Measurements from ENCODE around the gene EDIL3.

The EDIL3 gene, protein sequence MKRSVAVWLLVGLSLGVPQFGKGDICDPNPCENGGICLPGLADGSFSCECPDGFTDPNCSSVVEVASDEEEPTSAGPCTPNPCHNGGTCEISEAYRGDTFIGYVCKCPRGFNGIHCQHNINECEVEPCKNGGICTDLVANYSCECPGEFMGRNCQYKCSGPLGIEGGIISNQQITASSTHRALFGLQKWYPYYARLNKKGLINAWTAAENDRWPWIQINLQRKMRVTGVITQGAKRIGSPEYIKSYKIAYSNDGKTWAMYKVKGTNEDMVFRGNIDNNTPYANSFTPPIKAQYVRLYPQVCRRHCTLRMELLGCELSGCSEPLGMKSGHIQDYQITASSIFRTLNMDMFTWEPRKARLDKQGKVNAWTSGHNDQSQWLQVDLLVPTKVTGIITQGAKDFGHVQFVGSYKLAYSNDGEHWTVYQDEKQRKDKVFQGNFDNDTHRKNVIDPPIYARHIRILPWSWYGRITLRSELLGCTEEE
- long read RNA-seq, donor 1, full-length matches to known transcripts = 3 of 32 reads
- long read RNA-seq, donor 1, partial matches to known transcripts = 29 of 32 reads
- long read RNA-seq, donor 1, other reads (novel, unspliced or antisense) = 0 of 32 reads
- long read RNA-seq, donor 2, full-length matches to known transcripts = 5 of 29 reads
- long read RNA-seq, donor 2, partial matches to known transcripts = 24 of 29 reads
- long read RNA-seq, donor 2, other reads (novel, unspliced or antisense) = 0 of 29 reads
- long read RNA-seq, donor 3, full-length matches to known transcripts = 1 of 1 reads
- long read RNA-seq, donor 3, partial matches to known transcripts = 0 of 1 reads
- long read RNA-seq, donor 3, other reads (novel, unspliced or antisense) = 0 of 1 reads
- long read RNA-seq, donor 4, full-length matches to known transcripts = 7 of 7 reads
- long read RNA-seq, donor 4, partial matches to known transcripts = 0 of 7 reads
- long read RNA-seq, donor 4, other reads (novel, unspliced or antisense) = 0 of 7 reads
- long read RNA-seq, donor 5, full-length matches to known transcripts = 5 of 5 reads
- long read RNA-seq, donor 5, partial matches to known transcripts = 0 of 5 reads
- long read RNA-seq, donor 5, other reads (novel, unspliced or antisense) = 0 of 5 reads
- long read RNA-seq, donor 6, full-length matches to known transcripts = 8 of 8 reads
- long read RNA-seq, donor 6, partial matches to known transcripts = 0 of 8 reads
- long read RNA-seq, donor 6, other reads (novel, unspliced or antisense) = 0 of 8 reads
- long read RNA-seq, donor 7, full-length matches to known transcripts = 10 of 49 reads
- long read RNA-seq, donor 7, partial matches to known transcripts = 39 of 49 reads
- long read RNA-seq, donor 7, other reads (novel, unspliced or antisense) = 0 of 49 reads
- long read RNA-seq, donor 8, full-length matches to known transcripts = 6 of 39 reads
- long read RNA-seq, donor 8, partial matches to known transcripts = 33 of 39 reads
- long read RNA-seq, donor 8, other reads (novel, unspliced or antisense) = 0 of 39 reads

- DNase-seq = peak; percentile 57
Measured at GRCh38 chr5:84384604-84385575, at the start of gene EDIL3. TSS of gene EDIL3 (minus strand) at chr5:84384880. CDS start at chr5:84384374, 506 bp downstream.

DNA sequence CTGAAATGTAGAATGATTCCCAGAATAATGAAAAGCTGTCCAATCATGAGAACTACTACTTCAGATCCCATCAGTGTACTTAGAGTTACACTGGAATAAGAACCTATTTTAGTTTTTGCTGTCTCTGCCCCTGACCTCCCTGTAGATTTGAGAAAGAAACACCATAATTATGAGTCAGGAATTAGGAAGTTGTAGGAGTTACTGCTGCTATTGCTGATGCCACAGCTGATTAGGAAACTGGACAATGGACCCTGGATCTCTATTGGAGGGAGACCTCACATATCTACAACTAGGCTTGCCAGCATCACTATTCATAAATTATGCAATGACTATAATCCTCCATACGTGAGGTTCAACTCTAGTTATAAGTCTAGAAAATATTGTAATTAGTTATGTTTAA is 48.8 kb upstream of the EDIL3 start:
- DNase-seq = no peak

- no peak for DNase-seq
Measured at GRCh38 chr5:84430863-84431663, 46.4 kb upstream of the EDIL3 start.

DNA sequence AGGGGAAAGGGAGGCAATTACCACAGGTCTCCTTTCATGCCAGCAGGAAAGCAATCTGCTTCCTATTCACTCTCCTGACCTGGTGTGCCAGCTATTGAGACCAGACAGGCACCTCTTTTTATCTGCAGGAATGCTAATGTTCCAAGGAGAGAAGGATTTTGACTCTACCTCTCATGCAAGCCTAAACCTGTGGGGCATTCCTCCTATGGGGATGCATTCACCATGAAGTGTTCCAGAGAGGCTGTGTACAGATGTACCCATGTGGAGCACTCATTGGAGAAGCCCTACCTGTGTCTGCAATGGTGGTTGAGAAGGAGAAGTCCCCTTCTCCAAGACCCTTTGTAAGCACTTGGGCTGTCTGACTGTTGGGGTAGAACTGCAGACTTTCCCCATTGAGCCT is 45.4 kb upstream of the EDIL3 start:
- no peak for DNase-seq

GRCh38 chr5:84425365-84425881 is 40.7 kb upstream of the EDIL3 start:
- no peak for DNase-seq

DNA sequence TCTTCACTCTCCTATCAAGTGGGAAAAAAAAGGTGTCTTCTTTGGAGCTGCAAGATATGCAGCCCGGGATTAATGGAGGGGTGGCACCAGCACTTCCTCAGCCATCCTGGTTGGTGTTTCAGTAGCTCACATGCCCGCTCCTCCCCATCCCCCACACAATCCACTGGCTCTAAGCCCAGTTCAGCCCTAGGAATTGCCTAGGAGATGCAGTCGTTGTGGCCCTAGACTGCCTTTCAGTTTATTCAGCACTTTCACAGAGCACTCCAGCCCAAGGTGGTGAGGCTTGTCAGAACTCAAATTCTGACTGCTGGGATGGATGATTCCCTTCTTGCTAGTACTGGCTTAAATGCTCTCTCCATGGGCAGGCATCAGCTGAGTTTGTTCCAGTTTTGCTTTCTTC is 35.1 kb upstream of the EDIL3 start:
- no peak for DNase-seq

DNA sequence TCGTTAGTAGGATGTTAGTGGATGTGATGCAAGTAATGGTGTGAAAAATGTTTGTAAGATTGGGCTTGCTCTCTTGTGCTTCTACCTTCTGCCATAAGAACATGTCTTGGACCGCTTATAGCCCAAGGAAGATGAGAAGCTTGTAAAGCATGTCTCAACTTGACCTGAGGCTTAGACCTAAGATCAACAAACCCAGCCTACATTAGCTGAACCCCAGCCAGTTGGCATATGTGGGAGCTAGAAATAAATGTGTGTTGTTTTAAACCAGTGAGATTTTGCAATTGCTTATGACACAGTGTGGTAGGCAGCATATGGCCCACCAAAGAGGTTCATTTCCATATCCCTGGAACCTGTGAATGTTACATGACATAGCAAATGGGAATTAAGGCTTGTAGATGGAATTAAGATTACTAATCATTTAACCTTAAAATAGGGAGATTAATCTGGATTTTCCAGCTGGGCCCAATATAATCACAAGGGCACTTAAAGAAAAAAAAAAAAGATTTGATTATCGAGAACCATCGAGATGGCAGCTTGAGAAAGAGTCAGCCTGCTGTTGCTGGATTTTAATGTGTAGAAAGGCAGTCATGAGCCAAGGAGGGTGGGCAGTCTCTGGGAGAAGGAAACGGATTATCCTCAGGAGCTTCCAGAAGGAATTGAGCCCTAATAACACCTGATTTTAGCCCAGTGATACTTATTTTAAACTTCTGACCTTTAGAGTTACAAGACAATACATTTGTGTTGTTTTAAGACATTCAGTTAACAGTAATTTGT is 27.3 kb upstream of the EDIL3 start:
- DNase-seq = no peak

- DNase-seq = no peak
Measured at GRCh38 chr5:84406111-84406510, 21.4 kb upstream of the EDIL3 start.

DNA sequence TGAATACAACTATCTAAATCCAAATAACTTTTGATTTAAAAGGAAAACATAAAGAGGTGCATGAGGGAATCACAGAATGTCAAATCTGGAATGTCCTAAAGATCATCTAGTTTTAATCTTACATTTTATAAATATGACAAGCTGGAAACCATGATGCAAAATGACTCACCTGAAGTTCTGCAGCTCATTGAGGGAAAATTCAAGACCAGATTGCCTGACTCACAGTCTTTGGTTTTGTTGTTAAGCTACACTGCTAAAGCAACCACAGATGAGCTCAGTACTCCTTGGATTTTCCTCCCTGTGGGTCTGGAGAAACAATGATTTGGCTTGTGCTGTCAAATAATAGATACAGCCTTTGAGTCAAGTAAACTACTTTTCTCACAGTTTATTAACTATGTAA is 19.1 kb upstream of the EDIL3 start:
- no peak for DNase-seq

- DNase-seq = no peak
Measured at GRCh38 chr5:84397385-84397784, 12.7 kb upstream of the EDIL3 start.

DNA sequence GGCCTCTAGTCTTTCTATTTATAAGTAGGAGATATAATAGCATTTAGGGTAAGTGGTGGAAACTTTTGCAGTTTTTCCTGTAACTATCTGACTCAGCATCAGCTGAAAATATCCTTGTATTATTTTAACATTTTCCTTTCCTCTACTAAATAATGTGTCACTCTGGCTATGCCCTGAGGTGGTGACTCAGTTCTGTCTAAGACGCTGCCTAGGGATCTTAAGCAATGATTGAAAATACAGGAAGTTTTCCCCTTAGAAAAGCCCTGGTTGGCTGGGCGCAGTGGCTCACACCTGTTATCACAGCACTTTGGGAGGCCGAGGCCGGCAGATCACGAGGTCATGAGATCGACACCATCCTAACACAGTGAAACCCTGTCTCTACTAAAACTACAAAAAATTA is 9.3 kb upstream of the EDIL3 start:
- DNase-seq = no peak

DNA sequence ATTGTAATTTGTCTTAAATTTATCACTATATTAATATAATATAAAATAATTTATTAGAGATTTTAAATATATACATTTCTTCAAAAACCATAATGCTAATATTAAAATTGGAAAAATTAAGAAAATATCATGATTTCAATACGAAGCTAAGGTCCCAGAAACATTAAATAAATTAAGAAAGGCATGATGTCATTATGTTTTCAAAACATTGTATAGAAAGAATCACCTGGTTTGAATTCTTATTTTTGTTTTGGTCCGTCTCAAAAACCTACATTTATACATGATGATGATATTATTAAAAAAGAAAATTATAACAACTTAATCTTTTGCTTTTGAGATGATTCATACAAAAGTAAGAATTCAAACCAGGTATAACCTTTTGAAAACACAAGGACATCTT is 8.2 kb upstream of the EDIL3 start:
- no peak for DNase-seq

DNA sequence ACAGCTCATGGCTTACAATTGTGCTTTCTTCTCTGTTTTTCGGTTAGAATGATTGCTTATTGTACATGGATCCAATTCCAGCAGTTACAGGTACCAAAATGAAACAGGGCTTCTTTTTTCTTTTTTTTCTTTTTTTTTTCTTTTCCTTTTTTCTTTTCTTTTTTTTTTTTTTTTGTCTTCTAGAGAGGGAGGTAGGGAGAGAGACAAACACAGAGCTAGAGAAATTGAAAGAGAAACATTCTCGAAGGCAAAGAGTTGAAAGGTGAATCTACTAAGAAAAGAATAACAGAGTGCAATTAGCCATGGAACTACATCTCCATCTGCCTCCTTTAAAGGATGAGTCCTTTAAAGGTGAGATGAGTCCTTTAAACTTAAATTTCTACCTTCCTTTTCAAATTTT is 1.0 kb upstream of the EDIL3 start:
- DNase-seq = no peak

GRCh38 chr5:84383816-84384603 is 670 bp downstream of the EDIL3 start:
- DNase-seq = peak; percentile 81

DNA sequence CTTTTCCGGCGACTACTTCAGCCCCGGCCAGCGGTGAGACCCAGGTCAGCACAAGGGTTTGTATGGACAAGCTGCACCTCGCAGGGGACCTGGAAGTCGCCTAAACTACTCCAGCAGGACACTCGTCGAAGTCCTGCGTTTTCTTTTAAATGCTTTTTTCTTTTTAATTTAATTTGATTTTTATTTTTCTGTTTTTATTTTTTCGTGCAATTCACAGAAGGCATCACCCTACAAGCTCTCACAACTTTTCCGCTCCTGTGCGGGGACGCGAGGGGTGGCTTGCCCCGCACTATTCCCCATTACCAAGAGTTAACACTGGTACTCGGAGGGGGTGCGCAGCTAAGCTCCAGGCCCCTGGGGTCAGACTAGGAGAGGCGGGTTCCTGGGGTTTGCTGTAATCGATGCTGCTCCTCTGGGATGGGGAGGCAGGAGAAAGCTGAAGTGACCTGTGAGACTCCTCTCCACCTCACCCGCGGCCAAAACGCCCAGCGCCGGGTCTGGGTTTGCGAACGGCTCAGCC is 1.3 kb downstream of the EDIL3 start:
- DNase-seq = peak; percentile 60

DNA sequence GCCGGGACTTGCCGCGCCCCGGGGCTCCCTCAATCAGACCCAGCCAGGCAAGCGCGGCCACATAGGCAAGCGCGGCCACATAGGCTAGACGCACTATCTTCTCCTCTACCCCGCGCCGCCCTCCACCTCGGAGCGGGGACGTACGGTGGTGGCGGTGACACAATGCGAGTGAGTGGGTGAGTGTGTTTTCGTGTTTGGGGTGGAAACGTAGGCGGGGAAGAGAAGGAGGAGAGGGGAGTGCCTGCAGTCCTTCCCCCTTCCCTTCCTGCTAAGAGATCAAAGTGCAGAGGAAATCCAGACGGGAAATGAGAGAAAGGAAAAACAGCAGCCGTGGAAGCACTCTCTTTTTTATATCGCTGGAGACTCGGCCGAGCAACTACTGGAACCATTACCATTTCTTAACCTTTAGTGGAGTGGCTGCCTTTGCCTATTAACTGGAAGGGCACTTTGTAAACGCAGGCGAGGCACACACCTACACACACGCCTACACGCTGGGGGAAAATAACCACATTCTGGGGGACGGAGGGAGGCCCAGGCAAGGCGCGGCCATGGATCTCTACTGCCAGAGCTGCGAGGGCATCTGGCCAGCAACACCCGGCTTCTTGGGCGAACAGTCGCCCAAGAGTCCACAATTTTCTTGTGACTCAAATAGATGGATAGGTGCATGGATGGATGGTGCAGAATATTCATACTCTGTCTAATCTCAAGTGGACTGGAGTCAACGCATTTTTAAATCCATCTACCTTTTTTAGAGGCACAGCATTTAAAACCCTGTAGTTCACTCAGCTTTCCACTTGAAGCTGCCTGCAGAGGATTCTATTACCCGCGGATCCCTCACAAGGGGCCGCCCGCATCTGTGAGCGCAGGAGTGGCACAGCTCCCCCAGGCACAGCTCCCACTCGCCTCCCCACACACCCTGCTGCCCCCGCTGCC is 2.1 kb downstream of the EDIL3 start:
- peak; percentile 83 for DNase-seq
